Activated naive CD8-positive, alpha-beta T cell treated with anti-CD3 and anti-CD28 coated beads, Interleukin-2, amount 50 U/mL, for 24 hours (primary cell): ENCODE data around the gene CFHR5.

Source experiments
- ATAC-seq: fragments of 150-1000 bp; cut with Tn5 transposase; one replicate; pipeline ENCODE4 v1.10.0; 2021
- DNase-seq: peaks from one replicate; pipeline ENCODE4 v3.0.0; 2021
- H3K27ac Mint-ChIP-seq: one replicate; pipeline ENCODE4 v1.8.0; 2021; ENCODE audit warnings: mild to moderate bottlenecking, mixed read lengths
- H3K27me3 Mint-ChIP-seq: one replicate; pipeline ENCODE4 v1.8.0; 2021; ENCODE audit warnings: mixed read lengths
- H3K36me3 Mint-ChIP-seq: one replicate; pipeline ENCODE4 v1.8.0; 2021; ENCODE audit warnings: low read depth, mixed read lengths
- H3K4me1 Mint-ChIP-seq: one replicate; pipeline ENCODE4 v1.8.0; 2021; ENCODE audit warnings: mixed read lengths
- H3K4me3 Mint-ChIP-seq: one replicate; pipeline ENCODE4 v1.8.0; 2021; ENCODE audit warnings: mild to moderate bottlenecking, moderate library complexity, mixed read lengths
- H3K9me3 Mint-ChIP-seq: one replicate; pipeline ENCODE4 v1.8.0; 2021; ENCODE audit warnings: mixed read lengths

Gene CFHR5

DNA sequence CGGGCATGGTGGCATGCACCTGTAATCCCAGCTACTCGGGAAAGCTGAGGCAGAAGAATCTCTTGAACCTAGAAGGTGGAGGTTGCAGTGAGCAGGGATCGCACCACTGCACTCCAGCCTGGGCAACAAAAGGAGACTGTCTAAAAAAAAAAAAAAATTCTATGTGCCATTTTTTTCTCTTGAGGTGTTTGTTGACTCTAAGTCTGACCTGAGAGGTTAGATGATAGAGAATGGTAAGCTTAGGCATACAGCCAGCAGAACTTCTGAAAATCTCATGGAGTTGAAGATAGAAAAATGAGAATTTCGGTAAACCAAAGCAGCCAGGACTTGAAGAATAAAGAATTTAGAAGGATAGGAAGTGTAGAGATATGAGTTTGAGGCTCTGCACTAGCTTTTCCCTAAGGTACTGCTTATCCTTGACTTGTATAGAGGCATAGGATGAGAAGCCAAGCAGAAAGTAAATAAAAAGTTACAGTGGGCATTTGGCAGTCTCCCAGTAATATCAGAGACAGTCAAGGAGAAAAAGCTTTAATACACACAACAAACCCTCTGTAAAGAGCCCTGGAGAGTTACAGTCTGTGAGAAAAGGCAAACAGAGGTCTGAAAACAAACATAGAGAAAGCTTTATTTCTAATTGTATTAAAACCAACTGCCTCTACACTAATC lies 65.5 kb downstream of the CFHR5 start:
- Mint-ChIP-seq H3K27me3 (peaks cover 2% of the 10 kb centered on the region), H3K4me3 (no peak overlapping the region), H3K4me1 (no peaks in the 10 kb centered on the region), H3K27ac (no peak overlapping the region), H3K9me3 (no peaks in the 10 kb centered on the region), H3K36me3 (no peaks in the 10 kb centered on the region)
- DNase-seq (no peak), ATAC-seq (no peak)

DNA sequence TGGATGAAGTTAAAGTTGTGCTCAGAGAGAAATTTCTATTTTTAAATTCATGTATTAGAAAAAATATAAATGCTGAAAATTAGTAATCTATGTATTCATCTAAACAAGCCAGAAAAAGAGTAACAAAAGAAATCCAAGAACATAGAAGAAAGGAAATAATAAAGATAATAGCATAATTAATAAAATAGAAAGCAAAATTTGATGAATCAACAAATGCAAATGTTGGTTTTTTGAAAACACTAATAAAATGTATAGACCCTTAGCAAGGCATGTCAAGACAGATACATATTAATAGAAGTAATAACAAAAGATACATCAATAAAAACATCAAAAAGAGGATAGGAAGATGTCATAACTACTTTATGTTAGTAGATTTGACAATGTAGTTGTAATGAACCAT lies 71.7 kb downstream of the CFHR5 start:
- Mint-ChIP-seq H3K9me3 (peaks cover 7% of the 10 kb centered on the region), H3K4me1 (no peaks in the 10 kb centered on the region), H3K4me3 (no peak overlapping the region), H3K27me3 (peaks cover 2% of the 10 kb centered on the region), H3K36me3 (no peaks in the 10 kb centered on the region), H3K27ac (no peak overlapping the region)
- no peak for DNase-seq
- ATAC-seq: no peak
